C4-2B (cell line): ENCODE data around the gene PID1.

Experiments
- ZFX ChIP-seq: fragments of 450-650 bp; IDR thresholded peaks from 2 replicates; pipeline ENCODE4 v1.6.1; 2017
- TF ChIP-seq, protein P1 (sequence below): fragments of 450-650 bp; conservative IDR thresholded peaks from 2 replicates; pipeline ENCODE4 v1.5.1; 2017; ENCODE audit warnings: mild to moderate bottlenecking

DNA sequence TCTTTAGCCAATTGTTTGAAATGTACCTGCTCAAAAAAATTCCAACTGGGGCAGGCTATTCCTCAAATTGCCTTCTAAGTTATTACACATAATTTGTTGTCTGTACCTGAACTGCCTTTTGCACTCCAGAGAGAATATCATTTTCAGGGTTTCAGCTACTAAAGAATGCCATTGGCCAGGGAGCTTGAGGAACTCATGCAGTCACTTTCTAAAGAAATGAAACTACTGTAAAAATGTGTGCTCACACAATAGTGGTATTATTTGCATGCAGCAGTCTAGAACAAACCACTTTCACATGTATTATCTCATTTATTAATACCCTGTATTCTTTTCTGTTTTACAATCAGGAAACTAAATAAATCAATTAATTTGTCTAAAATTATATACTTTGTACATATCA is 152.2 kb downstream of the PID1 start:
- TF ChIP-seq, protein P1, sequence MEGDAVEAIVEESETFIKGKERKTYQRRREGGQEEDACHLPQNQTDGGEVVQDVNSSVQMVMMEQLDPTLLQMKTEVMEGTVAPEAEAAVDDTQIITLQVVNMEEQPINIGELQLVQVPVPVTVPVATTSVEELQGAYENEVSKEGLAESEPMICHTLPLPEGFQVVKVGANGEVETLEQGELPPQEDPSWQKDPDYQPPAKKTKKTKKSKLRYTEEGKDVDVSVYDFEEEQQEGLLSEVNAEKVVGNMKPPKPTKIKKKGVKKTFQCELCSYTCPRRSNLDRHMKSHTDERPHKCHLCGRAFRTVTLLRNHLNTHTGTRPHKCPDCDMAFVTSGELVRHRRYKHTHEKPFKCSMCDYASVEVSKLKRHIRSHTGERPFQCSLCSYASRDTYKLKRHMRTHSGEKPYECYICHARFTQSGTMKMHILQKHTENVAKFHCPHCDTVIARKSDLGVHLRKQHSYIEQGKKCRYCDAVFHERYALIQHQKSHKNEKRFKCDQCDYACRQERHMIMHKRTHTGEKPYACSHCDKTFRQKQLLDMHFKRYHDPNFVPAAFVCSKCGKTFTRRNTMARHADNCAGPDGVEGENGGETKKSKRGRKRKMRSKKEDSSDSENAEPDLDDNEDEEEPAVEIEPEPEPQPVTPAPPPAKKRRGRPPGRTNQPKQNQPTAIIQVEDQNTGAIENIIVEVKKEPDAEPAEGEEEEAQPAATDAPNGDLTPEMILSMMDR, result no peak
- no peak for TF ChIP-seq ZFX
